ENCODE measurements around the gene CLDN19. TPM values are rescaled to one million over a fixed set of nuclear protein-coding genes. Genes with fewer than 3 reads are reported as not detected.

Gene CLDN19
- total RNA-seq (2022) (not detected in 2 replicates), Bru-seq, nascent RNA (not detected), BruChase-seq, experiment 1, labeled RNA remaining after a 6-hour chase (not detected), BruChase-seq, experiment 2, labeled RNA remaining after a 2-hour chase (not detected)
- long read RNA-seq: 0 reads

GRCh38 chr1:42739753-42740700 lies at the start of gene CLDN19:
CLDN19 (minus strand) TSS chr1:42740236; CDS start chr1:42740063, 173 bp downstream.
- BruUV-seq (replicated peaks): no TSS peak
- no peak for DNase-seq (ENCODE audit: unreplicated experiment)
- Mint-ChIP-seq H3K27ac (ENCODE audit: low read depth, unreplicated experiment) (no peak within 1 kb of the TSS), H3K27me3 (ENCODE audit: insufficient read depth, unreplicated experiment) (no peaks in the 10 kb centered on the region), H3K4me1 (ENCODE audit: insufficient read depth, unreplicated experiment) (peaks cover 17% of the 10 kb centered on the region), H3K4me3 (ENCODE audit: unreplicated experiment) (no peak within 1 kb of the TSS), H3K36me3 (ENCODE audit: insufficient read depth, unreplicated experiment) (no peaks in the 10 kb centered on the region), H3K9me3 (ENCODE audit: unreplicated experiment) (no peaks in the 10 kb centered on the region)
- intact Hi-C loops (cut with micrococcal nuclease): loop anchor here (10.0 kb wide), 1 partner anchor 595 kb away; no protein-coding TSS in a partner anchor
- no peak for TF ChIP-seq CTCF (IDR thresholded peaks at IDR 0.05; ENCODE audit: unreplicated experiment)
- ChIA-PET POLR2A (interaction anchor here (0.7 to 1.4 kb wide), 4 partner anchors 10 to 206 kb away, joined by 3 to 4 read pairs (median 4); partner anchors contain the start of gene YBX1), CTCF (interaction anchor here (1.5 kb wide), 1 partner anchor 13 kb away, joined by 4 read pairs; no protein-coding TSS in a partner anchor)

- no peak overlapping the region for H3K27ac Mint-ChIP-seq (ENCODE audit: low read depth, unreplicated experiment)
- TF ChIP-seq CTCF (IDR thresholded peaks at IDR 0.05; ENCODE audit: unreplicated experiment): no peak
- ChIA-PET CTCF (interaction anchor here (0.7 kb wide), 1 partner anchor 109 kb away, joined by 3 read pairs; no protein-coding TSS in a partner anchor), POLR2A (interaction anchor here (0.7 kb wide), 1 partner anchor 20 kb away, joined by 3 read pairs; no protein-coding TSS in a partner anchor)
- DNase-seq (ENCODE audit: unreplicated experiment): no peak
- intact Hi-C loops (cut with micrococcal nuclease): no loop called here
- peaks cover 10% of the 10 kb centered on the region for H3K4me1 Mint-ChIP-seq (ENCODE audit: insufficient read depth, unreplicated experiment)
- H3K27me3 Mint-ChIP-seq (ENCODE audit: insufficient read depth, unreplicated experiment): no peaks in the 10 kb centered on the region
- H3K36me3 Mint-ChIP-seq (ENCODE audit: insufficient read depth, unreplicated experiment): peaks cover 9% of the 10 kb centered on the region
- BruUV-seq (replicated peaks): no TSS peak
- no peak overlapping the region for H3K4me3 Mint-ChIP-seq (ENCODE audit: unreplicated experiment)
- no peaks in the 10 kb centered on the region for H3K9me3 Mint-ChIP-seq (ENCODE audit: unreplicated experiment)
Measured at GRCh38 chr1:42788021-42788420, 48.0 kb upstream of the CLDN19 start.

DNA sequence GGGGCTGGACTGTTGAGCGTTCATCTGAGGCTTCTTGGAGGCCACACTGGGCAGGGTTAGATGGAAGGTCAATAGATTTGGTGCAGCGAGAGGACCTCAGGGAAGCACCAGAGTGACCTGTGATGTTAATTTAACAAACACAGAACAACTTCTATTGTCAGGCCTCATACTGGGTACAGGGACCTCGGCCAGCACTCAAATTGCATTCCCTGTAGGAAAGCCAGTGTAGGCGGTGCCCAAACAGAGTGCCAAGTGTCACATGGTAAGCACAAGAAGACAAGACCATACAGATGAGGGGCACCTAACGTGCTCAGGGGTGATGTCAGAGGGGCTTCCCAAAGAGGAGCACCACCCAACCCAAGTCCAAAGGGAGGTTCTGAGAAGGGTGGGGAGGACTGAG lies 46.1 kb upstream of the CLDN19 start:
- Mint-ChIP-seq H3K9me3 (ENCODE audit: unreplicated experiment) (no peaks in the 10 kb centered on the region), H3K27me3 (ENCODE audit: insufficient read depth, unreplicated experiment) (no peaks in the 10 kb centered on the region), H3K4me1 (ENCODE audit: insufficient read depth, unreplicated experiment) (peaks cover 10% of the 10 kb centered on the region), H3K4me3 (ENCODE audit: unreplicated experiment) (no peak overlapping the region), H3K27ac (ENCODE audit: low read depth, unreplicated experiment) (no peak overlapping the region), H3K36me3 (ENCODE audit: insufficient read depth, unreplicated experiment) (peaks cover 16% of the 10 kb centered on the region)
- intact Hi-C loops (cut with micrococcal nuclease): no loop called here
- no peak for TF ChIP-seq CTCF (IDR thresholded peaks at IDR 0.05; ENCODE audit: unreplicated experiment)
- ChIA-PET CTCF (no interaction called here), POLR2A (no interaction called here)
- no peak for DNase-seq (ENCODE audit: unreplicated experiment)
- no TSS peak for BruUV-seq (replicated peaks)

Data from MCF 10A (cell line).